HL-60/S4 treated with retinoic acid at 250 ng/mL for 4 days and 3 days (cell line): ENCODE results near the gene OTOP3.
"Not testable (repeated sequence)": the region's sequence is repeated elsewhere in the genome, so short reads cannot be mapped to it uniquely, and the experiment has no call there.

ENCODE experiments used
- in situ Hi-C: fragments of 300-500 bp; cut with MboI; formaldehyde crosslinking; loops from 2 replicates; pipeline ENCODE4 v1.7.0; 2022; ENCODE audit warnings: low sequenced_read_pairs

Gene OTOP3

DNA sequence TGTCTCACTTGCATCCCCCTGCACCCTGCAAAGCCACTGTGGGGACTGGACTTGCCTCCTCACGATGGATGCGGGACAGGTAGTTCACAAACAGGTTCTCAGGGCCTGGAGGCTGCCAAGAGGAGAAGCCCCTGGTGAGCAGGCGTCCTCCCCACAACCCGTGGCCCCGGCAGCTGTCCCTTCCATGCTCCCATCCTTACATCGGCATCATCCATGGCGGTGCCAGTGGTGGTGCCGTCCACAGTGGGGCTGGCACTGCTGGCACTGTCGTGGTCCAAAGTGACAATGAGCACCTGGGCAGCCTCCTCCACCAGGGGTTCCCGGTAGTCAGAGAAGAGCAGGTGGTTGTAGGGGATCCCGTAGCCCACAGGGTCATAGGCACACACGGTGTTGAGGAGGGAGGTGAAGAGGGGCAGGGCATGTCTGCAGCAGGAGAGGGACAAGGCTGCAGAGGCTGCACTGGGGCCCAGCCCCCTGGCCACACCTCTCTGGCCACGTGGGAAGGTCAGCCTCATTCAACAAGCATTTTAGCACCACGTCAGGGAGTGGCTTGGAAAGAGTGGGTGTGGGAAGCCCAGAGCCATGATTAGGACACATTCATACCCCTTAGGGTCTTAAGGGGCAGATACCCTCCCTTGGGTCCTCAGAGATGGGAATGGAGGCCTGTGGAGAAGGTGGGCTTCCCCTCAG lies 24.3 kb downstream of the OTOP3 start:
- in situ Hi-C loops = no loop called here

DNA sequence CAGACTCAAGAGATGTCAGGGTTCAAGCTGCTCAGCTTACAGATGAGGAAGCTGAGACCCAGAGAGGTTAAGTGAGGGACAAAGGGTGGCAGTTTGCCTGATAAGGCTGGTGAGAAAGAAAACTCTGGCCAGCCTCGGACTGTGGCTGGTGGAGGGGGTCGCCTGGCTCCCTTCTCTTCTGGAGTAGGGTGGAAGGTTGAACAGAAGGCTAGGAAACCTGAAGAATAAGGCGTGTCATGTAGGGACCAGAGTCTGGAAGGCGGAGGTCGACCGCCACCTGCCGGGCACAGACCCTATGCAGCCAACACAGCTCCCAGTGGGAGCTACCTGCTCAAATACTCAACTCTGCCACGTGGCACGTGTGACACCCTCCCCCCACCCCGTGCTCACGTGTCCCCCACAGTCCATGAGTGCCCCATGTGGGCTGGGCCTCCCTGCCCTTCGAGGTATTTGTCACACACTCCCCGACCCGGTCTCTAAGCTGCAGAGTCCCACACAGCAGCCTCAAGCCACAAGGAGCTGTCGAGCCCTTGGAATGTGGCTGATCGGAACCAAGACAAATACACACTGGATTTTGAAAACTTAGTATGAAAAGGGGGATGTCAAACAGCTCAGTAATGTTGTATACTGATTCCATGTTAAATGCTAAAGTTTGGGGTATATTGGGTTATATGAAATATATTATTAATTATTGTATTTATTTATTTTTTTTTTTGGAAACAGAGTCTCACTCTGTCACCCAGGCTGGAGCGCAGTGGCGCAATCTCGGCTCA lies 25.1 kb downstream of the OTOP3 start:
- in situ Hi-C loops = no loop called here

DNA sequence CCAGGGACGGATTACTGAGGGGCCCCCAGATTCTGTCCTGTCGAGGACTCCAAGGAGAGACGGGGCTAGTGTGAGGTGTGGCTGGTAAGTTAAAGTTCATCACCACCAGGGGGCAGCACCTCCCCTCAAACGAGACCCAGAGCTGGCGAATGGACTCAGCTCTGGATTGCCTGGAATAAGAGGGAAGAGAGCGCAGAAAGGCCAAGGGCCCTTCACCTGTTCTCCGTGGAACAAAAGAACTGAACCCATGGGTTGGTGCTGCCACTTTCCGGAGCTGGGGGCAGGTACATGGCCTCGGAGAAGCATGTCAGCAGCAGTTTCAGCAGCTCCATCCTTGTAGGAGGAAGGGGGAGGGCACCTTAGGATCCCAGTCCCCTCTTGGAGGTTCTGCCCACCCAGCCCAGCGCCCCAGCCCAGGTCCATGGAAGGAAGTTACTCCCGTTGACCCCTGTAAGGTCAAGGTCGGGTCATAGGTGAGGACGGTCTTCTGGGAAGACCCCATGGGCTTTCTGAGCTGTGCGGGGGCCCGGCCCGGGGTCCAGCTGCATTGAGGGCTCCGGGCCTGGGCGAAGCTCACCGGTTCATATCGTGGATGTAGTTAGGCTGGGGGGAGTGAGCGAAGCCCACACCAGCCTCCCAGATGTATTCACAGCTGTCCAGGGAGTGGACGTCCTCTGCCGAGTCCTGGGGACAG lies 26.1 kb downstream of the OTOP3 start:
- in situ Hi-C loops = no loop called here

DNA sequence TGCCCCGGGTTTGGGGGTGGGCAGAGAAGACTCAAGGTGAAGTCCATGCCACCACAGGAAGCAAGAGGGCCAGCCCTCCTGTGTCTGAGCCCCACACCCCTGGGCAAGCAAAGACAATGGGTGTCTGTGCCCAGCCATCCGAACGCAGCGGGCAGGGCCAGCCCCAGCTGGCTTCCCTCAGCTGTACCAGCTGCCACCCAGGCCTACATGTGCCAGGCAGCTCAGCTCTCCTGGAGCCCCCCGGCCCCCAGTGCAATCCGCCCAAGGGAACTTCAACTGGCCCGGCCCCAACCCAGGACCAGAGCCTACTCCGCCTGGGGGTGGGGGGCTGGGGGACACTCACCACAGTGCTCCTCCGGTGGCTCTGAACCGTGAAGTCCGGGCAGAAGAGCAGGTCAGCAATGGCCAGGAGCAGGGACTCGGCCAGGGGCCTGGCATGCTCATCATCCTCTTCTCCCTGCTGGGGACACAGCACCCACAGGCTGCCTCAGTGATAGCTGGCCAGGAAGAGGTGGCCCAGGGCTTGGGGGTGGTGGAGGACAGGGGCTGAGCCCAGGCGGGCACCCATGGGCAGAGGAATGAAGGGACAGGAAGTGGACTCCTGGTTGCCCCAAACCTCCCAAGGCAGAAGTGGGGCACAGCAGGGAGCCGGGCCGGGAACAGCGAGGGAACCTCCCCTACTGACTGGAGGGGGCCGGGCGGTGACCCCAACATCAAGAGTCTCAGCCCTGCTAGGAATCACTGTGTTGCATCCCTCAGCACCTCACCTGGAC lies 27.1 kb downstream of the OTOP3 start:
- in situ Hi-C loops = no loop called here

DNA sequence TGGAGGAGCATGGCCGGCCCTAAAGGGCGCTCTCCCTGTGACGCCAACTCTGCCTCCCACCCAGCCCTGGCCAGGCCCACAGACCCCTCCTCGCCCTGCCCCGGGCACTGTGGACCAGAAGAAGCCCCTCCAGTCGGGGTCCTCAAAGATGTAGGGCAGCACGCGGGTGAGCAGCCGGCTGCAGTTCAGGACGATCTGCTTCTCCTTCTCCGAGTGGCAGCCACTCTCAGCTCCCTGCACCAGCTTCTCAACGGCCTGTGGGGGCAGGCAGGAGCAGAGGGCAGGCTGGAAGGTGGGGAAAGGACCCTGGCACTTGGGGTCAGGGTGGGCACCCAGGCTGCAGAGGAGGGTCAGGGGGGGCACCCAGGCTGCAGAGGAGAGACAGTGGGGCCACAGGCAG lies 28.0 kb downstream of the OTOP3 start:
- in situ Hi-C loops = no loop called here

DNA sequence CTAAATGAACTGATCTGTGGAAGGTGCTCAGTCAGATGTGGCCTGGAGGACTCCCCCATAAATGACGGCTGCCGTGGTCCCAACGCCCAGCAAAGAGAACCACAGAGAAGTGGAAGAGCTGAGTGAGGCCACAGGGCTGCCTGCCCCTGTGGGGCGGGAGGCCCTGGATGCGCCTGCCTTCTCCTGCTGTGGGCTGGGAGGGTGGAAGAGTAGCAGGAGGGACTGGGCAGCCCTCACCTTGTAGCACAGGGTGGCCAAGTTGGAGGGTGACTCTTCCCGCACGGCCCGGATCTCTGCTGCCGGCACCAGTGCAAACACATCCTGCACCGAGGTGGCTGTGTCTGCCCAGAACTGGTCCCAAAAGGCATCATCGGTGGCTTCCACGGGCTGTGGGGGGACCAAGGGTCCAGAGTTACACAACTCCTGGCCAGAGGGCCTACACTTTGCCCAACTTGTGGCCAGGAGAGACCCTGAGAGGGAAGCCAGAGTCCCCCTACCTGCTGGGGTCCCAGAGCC lies 28.6 kb downstream of the OTOP3 start:
- in situ Hi-C loops = no loop called here

DNA sequence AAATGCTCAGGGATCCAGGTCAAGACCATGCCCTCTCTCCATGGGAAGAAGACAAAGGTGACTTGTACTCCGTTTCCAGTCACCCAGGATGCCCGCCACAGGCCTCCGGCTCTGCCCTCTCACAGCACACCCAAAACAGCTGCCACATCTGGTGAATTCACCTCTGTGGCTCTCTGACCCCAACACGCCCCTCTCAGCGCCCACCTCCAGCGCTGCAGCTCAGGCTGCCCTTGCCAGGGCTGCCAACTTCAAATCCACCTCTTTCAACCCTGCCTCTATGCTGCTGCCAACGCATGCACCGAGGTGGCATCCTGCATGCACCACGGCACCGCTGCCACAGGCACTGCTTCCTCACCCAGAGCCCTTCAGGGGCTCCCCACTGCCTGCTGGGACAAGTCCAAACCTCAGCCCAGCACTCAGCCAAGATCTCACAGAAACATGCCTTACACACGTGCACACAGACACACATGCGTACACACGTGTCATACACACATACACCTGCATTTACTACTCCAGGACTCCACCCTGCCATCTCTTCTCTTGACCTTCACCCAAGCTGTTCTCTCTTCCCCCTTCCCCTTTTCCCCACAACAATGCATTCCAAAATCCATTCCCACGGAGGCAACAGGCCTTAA lies 29.4 kb downstream of the OTOP3 start:
- in situ Hi-C loops = no loop called here

DNA sequence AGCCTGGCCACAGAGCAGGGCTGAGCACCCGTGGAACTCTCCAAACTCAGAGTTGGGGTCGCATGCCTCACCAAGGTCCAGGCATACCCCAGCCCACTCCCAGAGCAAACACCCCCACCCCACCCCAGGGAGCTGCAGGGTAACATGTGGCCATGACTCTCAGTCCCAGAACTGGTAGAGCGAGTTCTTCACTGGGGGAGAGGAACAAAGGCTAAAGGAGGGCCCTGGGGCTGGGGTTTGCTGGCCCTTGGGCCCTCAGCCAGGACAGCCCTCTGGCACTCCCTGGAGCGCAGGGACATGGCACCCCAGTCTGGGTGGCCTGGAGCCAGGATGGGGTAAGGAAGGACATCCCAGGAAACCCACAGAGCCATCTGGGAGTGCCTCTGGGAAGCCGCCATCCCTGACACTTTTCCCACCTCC lies 32.7 kb downstream of the OTOP3 start:
- in situ Hi-C loops = no loop called here

DNA sequence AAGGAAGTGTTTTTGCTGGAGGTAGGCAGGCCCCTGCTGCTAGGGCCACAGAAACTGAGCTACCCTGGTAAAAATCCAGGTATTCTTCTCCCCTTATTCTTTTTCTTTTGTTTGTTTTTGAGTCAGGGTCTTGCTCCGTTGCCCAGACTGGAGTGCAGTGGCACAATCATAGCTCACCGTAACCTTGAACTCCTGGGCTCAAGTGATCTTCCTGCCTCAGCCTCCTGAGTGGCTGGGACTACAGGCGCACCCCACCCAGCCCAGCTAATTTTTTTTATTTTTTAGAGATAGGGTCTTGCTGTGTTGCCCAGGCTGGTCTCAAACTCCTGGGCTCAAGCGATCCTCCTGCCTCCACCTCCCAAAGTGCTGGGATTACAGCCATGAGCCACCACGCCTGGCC lies 33.8 kb downstream of the OTOP3 start:
- in situ Hi-C loops = not testable (repeated sequence)

DNA sequence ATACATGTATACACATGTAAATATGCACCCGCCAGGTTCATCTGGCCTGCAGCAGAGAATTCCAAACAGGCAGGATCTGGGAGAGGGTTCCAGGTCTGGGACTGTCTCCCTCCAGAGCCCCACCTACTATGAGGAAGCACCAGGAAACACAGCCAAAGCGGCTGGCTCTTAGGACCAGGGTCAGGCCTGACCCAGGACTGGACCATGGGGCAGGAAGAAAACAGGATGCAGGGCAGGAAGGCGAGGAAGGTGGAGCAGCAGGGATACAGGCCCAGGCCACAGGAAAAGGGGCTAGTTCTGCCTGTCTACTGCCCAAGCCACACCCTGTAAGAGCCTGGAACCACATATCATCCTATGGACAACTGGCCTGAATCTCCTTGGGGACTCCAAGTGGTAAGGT lies 34.7 kb downstream of the OTOP3 start:
- in situ Hi-C loops = no loop called here

DNA sequence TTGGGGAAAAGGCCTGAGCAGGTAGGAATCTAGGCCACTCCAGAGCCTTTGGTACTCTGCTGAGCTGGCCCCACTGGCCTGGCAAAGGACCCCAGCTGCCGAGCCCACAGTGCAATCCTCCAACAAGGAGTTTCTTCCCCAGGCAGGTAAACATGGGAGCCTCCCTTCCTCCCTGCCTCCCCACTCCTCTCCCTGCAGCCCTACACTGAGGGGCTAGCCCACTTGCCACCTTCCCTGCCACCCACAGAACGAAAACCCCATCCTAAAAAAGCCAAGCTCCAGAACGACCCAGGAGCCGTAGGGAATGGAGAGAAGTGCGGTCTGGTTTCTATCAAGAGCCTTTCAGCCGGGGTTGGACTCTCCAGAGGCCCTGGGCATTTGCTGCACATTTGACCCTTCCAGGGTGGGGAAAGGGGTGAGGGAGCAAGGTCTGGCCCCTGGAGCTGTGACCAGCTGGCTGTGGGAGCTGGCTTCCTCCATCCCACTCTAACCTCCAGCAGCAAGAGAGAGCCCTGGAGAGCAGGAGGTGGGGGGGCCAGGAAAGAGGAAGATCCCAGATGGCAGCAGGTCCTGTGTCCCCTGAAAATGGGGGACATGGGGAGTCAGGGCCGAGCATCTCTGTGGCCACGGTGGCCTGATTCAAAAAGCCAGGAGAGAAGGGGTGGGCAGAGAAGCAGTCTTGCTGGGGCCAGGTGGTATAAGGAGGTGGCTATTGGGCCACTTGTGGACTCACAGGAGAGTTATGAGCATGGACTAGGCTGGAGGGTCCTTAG lies 35.6 kb downstream of the OTOP3 start:
- in situ Hi-C loops = no loop called here

DNA sequence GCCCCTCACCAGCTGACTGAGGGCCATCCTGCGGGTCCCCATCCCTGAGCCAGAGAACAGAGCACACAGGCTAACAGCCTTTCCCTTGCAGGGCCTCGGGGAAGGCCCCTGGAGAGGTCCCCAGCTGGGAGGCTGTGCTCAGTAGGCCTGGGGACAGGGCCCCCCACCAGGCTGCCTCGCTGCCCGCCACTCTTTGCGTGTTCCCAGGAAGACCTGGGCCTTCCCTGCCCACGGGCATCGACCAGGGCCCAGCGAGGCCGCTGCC lies 36.1 kb downstream of the OTOP3 start:
- in situ Hi-C loops = no loop called here

DNA sequence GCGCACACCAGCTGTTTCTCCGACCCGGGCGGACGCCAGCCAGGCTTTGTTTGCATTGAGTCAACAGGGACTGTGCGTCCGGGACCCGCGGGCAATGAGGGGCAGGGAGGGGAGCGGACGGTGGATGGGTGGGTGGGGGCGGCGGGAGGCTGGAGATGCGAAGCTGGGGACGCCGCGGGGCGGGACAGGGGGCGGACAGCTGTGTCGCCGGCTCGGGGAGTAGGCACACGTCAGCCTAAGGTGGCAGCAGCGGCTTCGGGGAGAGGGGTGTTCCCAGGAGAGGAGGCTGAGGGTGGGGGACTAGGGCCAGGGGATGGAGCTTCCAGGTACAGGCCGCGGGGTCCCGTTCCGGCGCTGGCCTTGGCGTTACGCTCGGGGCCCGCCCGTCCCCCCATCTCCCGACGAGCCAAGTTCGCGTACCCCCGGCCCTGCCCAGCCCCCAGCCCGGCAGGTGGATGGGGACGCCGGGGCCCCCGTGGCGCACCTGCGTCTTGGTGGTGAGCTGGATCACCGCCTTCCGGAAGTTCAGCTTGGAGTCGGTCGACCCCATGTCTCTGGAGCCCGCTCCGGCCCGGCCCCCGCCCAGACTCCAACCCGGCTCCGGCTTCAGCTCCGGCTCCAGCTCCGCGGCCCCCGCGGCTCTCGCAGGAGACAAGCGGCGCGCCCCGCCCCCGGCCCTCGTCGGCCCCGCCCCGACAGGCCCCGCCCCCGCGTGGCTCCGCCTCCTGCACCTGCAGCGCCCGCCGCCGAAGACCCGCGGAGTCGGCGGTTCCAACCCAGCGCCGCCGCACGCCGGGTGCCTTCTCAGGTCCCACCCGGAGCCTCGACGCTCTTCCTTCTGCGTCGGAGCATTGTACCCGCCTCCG lies 36.6 kb downstream of the OTOP3 start, which contains the start of gene HID1:
HID1 (minus strand) TSS at position 653 of the 866 bp plus-strand sequence; CDS start at position 550, 103 bp downstream.
- in situ Hi-C loops = no loop called here

DNA sequence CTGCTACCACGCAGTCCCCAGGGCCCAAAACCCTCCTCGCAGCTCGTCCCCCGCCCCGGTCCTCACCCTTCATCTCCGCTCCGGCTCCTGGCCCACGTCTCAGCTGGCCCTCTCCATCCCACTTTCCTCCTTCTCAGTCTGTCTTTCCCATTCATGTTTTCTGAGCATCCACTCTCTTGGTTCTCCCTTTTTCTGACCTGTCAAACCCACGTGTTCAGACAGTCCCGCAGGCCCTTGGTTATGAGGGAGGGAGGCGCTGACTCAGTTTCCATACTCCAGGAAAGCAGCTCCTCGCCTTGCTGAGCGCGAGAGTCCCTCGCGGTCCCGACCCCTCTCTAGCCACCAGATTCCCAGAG lies 37.3 kb downstream of the OTOP3 start:
- in situ Hi-C loops = no loop called here

DNA sequence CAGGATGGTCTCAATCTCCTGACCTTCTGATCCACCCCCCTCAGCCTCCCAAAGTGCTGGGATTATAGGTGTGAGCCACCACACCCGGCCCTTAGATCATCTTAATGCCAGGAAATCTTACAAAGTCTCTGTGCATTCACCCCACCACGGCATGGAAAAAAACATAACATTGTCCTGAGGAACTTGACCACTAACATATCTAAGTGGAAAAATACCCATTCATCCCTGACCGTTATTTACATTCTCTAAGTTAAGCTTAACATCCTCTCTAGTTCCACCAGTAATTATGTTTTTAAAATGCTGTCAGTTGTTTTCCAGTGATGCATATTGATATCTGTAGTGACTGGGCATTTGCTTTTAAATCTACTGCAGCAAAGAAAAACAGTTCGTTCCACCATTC lies 40.2 kb downstream of the OTOP3 start:
- in situ Hi-C loops = no loop called here

DNA sequence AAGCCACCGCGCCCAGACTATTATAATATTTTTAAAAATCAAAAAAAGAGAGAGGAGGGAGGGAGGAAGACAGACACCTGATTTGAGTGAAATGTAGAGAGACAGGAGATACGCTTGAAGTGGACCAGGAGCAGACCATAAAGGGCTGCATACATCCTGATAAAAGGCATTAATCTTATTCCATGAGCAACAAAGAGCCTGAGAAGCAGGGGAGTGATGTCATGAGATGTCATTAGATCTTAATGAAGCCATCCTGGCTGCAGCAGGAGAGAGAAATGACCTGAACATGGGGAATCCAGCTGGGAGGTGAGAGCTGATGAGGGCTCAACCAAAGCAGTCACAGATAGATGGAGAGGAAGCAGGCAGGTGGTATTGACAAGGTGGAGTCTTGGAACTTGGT lies 42.1 kb downstream of the OTOP3 start:
- in situ Hi-C loops = no loop called here

DNA sequence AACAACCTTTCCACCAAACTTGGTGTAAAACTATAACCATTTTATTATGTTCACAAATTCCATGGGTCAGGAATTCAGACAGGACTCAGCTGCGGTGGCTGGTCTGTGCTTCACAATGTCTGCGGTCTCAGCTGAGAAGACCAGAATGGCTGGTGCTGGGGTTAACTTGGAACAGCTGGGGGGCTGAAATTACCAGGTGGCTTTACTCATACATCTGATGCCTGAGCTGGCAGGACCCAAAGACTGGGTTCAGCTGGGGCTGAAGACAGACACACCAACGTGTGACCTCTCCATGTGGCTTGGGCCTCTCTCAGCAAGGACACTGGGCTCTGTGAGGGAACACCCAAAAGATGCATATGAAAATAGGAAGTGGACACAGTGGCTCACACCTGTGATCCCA lies 42.5 kb downstream of the OTOP3 start:
- in situ Hi-C loops = no loop called here

DNA sequence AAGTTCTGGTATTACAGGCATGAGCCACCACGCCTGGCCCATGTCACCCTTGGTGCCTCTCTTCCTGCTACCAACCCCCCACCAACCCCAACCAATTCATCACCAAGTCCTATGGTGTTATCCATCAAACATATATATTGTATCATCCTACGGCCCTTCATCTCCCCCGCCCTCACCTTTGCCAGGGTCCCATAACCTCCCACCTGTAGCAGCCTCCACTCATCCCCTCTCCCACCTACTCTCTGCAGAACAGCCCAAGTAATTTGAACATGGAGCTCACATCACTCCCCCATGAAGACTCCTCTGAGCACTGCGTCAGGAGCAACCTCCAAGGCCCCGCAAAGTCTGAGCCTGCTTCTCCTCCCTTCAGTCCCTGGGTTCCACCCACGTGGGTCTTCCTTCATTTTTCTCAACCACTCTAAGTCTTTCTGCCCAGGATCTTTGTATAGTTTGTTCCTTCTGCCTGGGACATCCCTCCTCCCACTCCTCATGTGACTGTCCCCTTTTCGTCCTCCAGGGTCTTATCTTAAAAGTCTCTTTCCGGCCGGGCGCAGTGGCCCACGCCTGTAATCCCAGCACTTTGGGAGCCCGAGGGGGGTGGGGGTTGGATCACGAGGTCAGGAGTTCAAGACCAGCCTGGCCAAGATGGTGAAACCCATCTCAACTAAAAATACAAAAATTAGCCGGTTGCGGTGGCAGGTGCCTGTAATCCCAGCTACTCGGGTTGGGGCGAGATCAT lies 43.9 kb downstream of the OTOP3 start:
- in situ Hi-C loops = no loop called here
